Parathyroid adenoma (tissue), 2 donors: ENCODE data around the gene FNIP1.
"Not testable (repeated sequence)": the region's sequence is repeated elsewhere in the genome, so short reads cannot be mapped to it uniquely, and the experiment has no call there.

Experiments
- H2AFZ ChIP-seq: fragments of 300-600 bp; sonication (generic); one replicate; pipeline ENCODE4 v1.7.0; 2017; ENCODE audit warnings: antibody characterized with exemption, mild to moderate bottlenecking
- H3K27ac ChIP-seq: fragments of 300-600 bp; sonication (generic); one replicate; pipeline ENCODE4 v1.7.0; 2017
- H3K27me3 ChIP-seq: fragments of 300-600 bp; sonication (generic); one replicate; pipeline ENCODE4 v1.7.0; 2017; ENCODE audit warnings: low read length; ENCODE audit not compliant: control insufficient read depth, insufficient read depth
- H3K36me3 ChIP-seq: fragments of 300-600 bp; sonication (generic); one replicate; pipeline ENCODE4 v1.7.0; 2017; ENCODE audit warnings: low read length; ENCODE audit not compliant: control insufficient read depth, insufficient read depth
- H3K4me1 ChIP-seq: fragments of 300-600 bp; sonication (generic); one replicate; pipeline ENCODE4 v1.7.0; 2017; ENCODE audit warnings: control low read depth
- H3K4me2 ChIP-seq: fragments of 300-600 bp; sonication (generic); one replicate; pipeline ENCODE4 v1.7.0; 2017; ENCODE audit warnings: low read length
- H3K4me3 ChIP-seq: fragments of 300-600 bp; sonication (generic); one replicate; pipeline ENCODE4 v1.7.0; 2017; ENCODE audit warnings: low read depth, low read length
- H3K79me2 ChIP-seq: fragments of 300-600 bp; sonication (generic); one replicate; pipeline ENCODE4 v1.7.0; 2017; ENCODE audit warnings: control low read depth
- H3K9ac ChIP-seq: fragments of 300-600 bp; sonication (generic); one replicate; pipeline ENCODE4 v1.7.0; 2017; ENCODE audit warnings: mild to moderate bottlenecking
- H3K9me3 ChIP-seq: fragments of 300-600 bp; sonication (generic); one replicate; pipeline ENCODE4 v1.7.0; 2017; ENCODE audit warnings: low read length; ENCODE audit not compliant: control insufficient read depth
- TF ChIP-seq, protein P1 (sequence below): fragments of 300-600 bp; sonication (generic); IDR thresholded peaks from one replicate; pipeline ENCODE4 v1.7.0; 2017; ENCODE audit warnings: antibody characterized with exemption, mild to moderate bottlenecking
- donor health status: primary hyperparathyroidism.

FNIP1 gene

DNA sequence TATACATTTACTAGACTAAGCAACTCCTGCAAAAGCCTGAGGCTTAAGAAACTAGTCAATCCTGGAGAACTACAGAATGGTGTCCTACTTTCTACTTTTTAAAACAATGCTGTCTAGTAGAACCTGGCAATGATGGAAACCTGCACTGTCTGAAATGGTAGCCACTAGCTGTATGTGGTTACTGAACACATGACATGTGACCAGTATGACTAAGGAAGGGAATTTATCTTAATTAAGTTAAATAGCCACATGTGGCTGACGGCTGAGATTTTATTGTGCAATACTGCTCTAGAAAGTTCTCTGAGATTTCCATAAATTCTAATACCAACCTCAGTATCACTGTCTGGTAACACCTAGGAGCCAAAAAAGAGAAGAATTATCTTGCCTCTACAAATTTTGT is 116.9 kb downstream of the FNIP1 start:
- H3K9ac ChIP-seq: no peak overlapping the region
- H3K27me3 ChIP-seq: no peaks in the 10 kb centered on the region
- no peaks in the 10 kb centered on the region for H3K4me1 ChIP-seq
- H3K4me3 ChIP-seq: no peak overlapping the region
- no peak overlapping the region for H3K27ac ChIP-seq
- TF ChIP-seq, protein P1, sequence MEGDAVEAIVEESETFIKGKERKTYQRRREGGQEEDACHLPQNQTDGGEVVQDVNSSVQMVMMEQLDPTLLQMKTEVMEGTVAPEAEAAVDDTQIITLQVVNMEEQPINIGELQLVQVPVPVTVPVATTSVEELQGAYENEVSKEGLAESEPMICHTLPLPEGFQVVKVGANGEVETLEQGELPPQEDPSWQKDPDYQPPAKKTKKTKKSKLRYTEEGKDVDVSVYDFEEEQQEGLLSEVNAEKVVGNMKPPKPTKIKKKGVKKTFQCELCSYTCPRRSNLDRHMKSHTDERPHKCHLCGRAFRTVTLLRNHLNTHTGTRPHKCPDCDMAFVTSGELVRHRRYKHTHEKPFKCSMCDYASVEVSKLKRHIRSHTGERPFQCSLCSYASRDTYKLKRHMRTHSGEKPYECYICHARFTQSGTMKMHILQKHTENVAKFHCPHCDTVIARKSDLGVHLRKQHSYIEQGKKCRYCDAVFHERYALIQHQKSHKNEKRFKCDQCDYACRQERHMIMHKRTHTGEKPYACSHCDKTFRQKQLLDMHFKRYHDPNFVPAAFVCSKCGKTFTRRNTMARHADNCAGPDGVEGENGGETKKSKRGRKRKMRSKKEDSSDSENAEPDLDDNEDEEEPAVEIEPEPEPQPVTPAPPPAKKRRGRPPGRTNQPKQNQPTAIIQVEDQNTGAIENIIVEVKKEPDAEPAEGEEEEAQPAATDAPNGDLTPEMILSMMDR: no peak
- H3K4me2 ChIP-seq: no peak overlapping the region
- H3K9me3 ChIP-seq: no peaks in the 10 kb centered on the region
- no peaks in the 10 kb centered on the region for H3K79me2 ChIP-seq
- no peak overlapping the region for H2AFZ ChIP-seq
- no peaks in the 10 kb centered on the region for H3K36me3 ChIP-seq

GRCh38 chr5:131678273-131678672 is 118.5 kb downstream of the FNIP1 start:
- H3K27me3 ChIP-seq, H3K9ac ChIP-seq, H3K4me1 ChIP-seq, H3K9me3 ChIP-seq, H3K36me3 ChIP-seq, H3K27ac ChIP-seq, H3K79me2 ChIP-seq, H3K4me2 ChIP-seq, H3K4me3 ChIP-seq, H2AFZ ChIP-seq: not testable (repeated sequence)

- H3K4me1 ChIP-seq: peaks cover 7% of the 10 kb centered on the region
- no peaks in the 10 kb centered on the region for H3K9me3 ChIP-seq
- no peak overlapping the region for H2AFZ ChIP-seq
- H3K79me2 ChIP-seq: no peaks in the 10 kb centered on the region
- H3K27me3 ChIP-seq: no peaks in the 10 kb centered on the region
- no peaks in the 10 kb centered on the region for H3K36me3 ChIP-seq
- no peak overlapping the region for H3K9ac ChIP-seq
- TF ChIP-seq, protein P1: no peak
- H3K27ac ChIP-seq: no peak overlapping the region
- no peak overlapping the region for H3K4me2 ChIP-seq
- H3K4me3 ChIP-seq: no peak overlapping the region
Measured at GRCh38 chr5:131677115-131677514, 119.7 kb downstream of the FNIP1 start.

GRCh38 chr5:131672776-131673175 is 124.0 kb downstream of the FNIP1 start:
- no peak overlapping the region for H2AFZ ChIP-seq
- H3K4me2 ChIP-seq: peak overlapping the region; percentile 10
- H3K4me1 ChIP-seq: peaks cover 15% of the 10 kb centered on the region
- no peaks in the 10 kb centered on the region for H3K79me2 ChIP-seq
- no peak overlapping the region for H3K9ac ChIP-seq
- H3K27me3 ChIP-seq: no peaks in the 10 kb centered on the region
- no peaks in the 10 kb centered on the region for H3K36me3 ChIP-seq
- no peaks in the 10 kb centered on the region for H3K9me3 ChIP-seq
- TF ChIP-seq, protein P1: no peak
- no peak overlapping the region for H3K4me3 ChIP-seq
- H3K27ac ChIP-seq: peak overlapping the region; percentile 61

- peaks cover 15% of the 10 kb centered on the region for H3K4me1 ChIP-seq
- peak overlapping the region; percentile 7 for H2AFZ ChIP-seq
- no peaks in the 10 kb centered on the region for H3K79me2 ChIP-seq
- peak overlapping the region; percentile 61 for H3K27ac ChIP-seq
- TF ChIP-seq, protein P1: no peak
- H3K9ac ChIP-seq: no peak overlapping the region
- no peaks in the 10 kb centered on the region for H3K36me3 ChIP-seq
- no peaks in the 10 kb centered on the region for H3K9me3 ChIP-seq
- no peak overlapping the region for H3K4me3 ChIP-seq
- peak overlapping the region; percentile 10 for H3K4me2 ChIP-seq
- H3K27me3 ChIP-seq: no peaks in the 10 kb centered on the region
Measured at GRCh38 chr5:131671994-131672655, 124.7 kb downstream of the FNIP1 start.
